ENCODE data around the gene NDUFB5. TPM values are rescaled to one million over a fixed set of nuclear protein-coding genes. Genes with fewer than 3 reads are reported as not detected.

NDUFB5 gene
- total and polyA plus RNA-seq, 10 of the 15 experiments (the other 5 are each of a cell fraction or from before 2014, with no cell fraction given): 82.0 to 320 (median 126) TPM

- DNase-seq (ENCODE audit: low read depth, low spot score) (no peak), FAIRE-seq (no peak), ATAC-seq (peak; percentile 31)
- CTCF ChIA-PET: no interaction called here
- Histone ChIP-seq H3K27me3 (replicated peaks in 1 of 2; ENCODE audit: control insufficient read depth in 2 of 2, insufficient read depth in 2 of 2, low read length in 1 of 2) (no peaks in the 10 kb centered on the region), H4K20me1 (ENCODE audit: control insufficient read depth, insufficient read depth) (no peaks in the 10 kb centered on the region), H3K79me2 (ENCODE audit: control insufficient read depth, insufficient read depth, low read length) (peaks cover 62% of the 10 kb centered on the region), H3K36me3 (ENCODE audit: control insufficient read depth in 2 of 2, insufficient read depth in 2 of 2, low read length in 1 of 2) (peaks cover 0 to 4% of the 10 kb centered on the region in 2 experiments; a peak in 1 of 4 replicates), H2AFZ (ENCODE audit: control insufficient read depth, low read depth, low read length) (no peak overlapping the region), H3K4me2 (ENCODE audit: control insufficient read depth, insufficient read depth) (peak overlapping the region; percentile 83), H3K9ac (ENCODE audit: control insufficient read depth, insufficient read depth, low read length) (no peak overlapping the region), H3K4me3 (peak overlapping the region; percentile 85), H3K4me1 (ENCODE audit: control insufficient read depth, insufficient read depth, low read length) (peaks cover 20% of the 10 kb centered on the region), H3K9me3 (replicated peaks; ENCODE audit: control insufficient read depth, insufficient read depth, low read length) (no peaks in the 10 kb centered on the region), H3K27ac (ENCODE audit: control insufficient read depth, insufficient read depth) (peak overlapping the region; percentile 35)
- SMC1A ChIA-PET (ENCODE audit: uncharacterized antibody, unreplicated experiment): interaction anchor here (1.1 to 1.9 kb wide), 2 partner anchors 42 to 259 kb away, joined by 3 to 4 read pairs; partner anchors contain the start of gene MFN1
- POLR2A ChIA-PET: no interaction called here
- intact Hi-C loops (cut with micrococcal nuclease; ENCODE audit: unreplicated experiment) (no loop called here), in situ Hi-C loops (cut with MboI) (no loop called here)
- WGBS (ENCODE audit: insufficient coverage, insufficient replicate concordance, low lambda C conversion rate, missing lambda C conversion rate): 17% methylated on average over 4 of the region's 4 CpGs
- no TSS peak for BruUV-seq (replicated peaks)
- RAD21 ChIA-PET (ENCODE audit: unreplicated experiment): interaction anchor here (1.1 kb wide), 1 partner anchor 44 kb away, joined by 3 read pairs; the partner anchor contains the start of gene ACTL6A
- TF ChIP-seq MTA2 (IDR thresholded peaks at IDR 0.05; ENCODE audit: low read depth): 0 out of 2 replicates have a peak, but pooled peaks have one; percentile 36
- no peak for TF ChIP-seq POLR2AphosphoS2 (IDR thresholded peaks at IDR 0.05; ENCODE audit: low read depth, low read length)
- no peak for TF ChIP-seq PBX3 (IDR thresholded peaks at IDR 0.05; ENCODE audit: insufficient replicate concordance, low read depth, low read length)
- no peak for TF ChIP-seq NR2C1 (IDR thresholded peaks at IDR 0.05)
- TF ChIP-seq PKNOX1 (IDR thresholded peaks at IDR 0.05): no peak
- peak; percentile 56; the same call in 1 of the 2 replicates for TF ChIP-seq DPF2 (IDR thresholded peaks at IDR 0.05)
- no peak for TF ChIP-seq MAX (IDR thresholded peaks at IDR 0.05; ENCODE audit: low read depth, low read length)
- no peak for TF ChIP-seq SMARCA5 (IDR thresholded peaks at IDR 0.05)
- no peak for TF ChIP-seq SIN3A (IDR thresholded peaks at IDR 0.05; ENCODE audit: low read depth, low read length)
- no peak for TF ChIP-seq E2F8 (IDR thresholded peaks at IDR 0.05; ENCODE audit: low read depth, partially characterized antibody)
- TF ChIP-seq KAT2A (conservative IDR thresholded peaks at IDR 0.05; ENCODE audit: control insufficient read depth, low read depth, low read length): no peak
- TF ChIP-seq GABPA (IDR thresholded peaks at IDR 0.05; ENCODE audit: low read depth): no peak
- TF ChIP-seq WRNIP1 (IDR thresholded peaks at IDR 0.05; ENCODE audit: borderline replicate concordance, low read depth, low read length): no peak
- peak; percentile 30 to 49; a peak in 2 of 4 replicates for TF ChIP-seq IKZF2 (IDR thresholded peaks at IDR 0.05)
- peak; percentile 96 for TF ChIP-seq SPI1 (IDR thresholded peaks at IDR 0.05; ENCODE audit: borderline replicate concordance, insufficient read depth, low read depth, low read length)
Measured at GRCh38 chr3:179606534-179607085, 2.0 kb downstream of the NDUFB5 start.
